22Rv1 (cell line): ENCODE results near the gene ATRX.
"Not testable (repeated sequence)": the region's sequence is repeated elsewhere in the genome, so short reads cannot be mapped to it uniquely, and the experiment has no call there.

Source experiments
- H3K27ac ChIP-seq: fragments of 450-650 bp; 2 replicates; pipeline ENCODE4 v1.5.1; 2017
- ZFX ChIP-seq: fragments of 450-650 bp; IDR thresholded peaks from 2 replicates; pipeline ENCODE4 v1.6.1; 2017; ENCODE audit warnings: antibody characterized with exemption, borderline replicate concordance
- TF ChIP-seq, protein P1 (sequence below): fragments of 450-650 bp; IDR thresholded peaks from 2 replicates; pipeline ENCODE4 v1.5.1; 2017; ENCODE audit warnings: mild to moderate bottlenecking

ATRX gene

DNA sequence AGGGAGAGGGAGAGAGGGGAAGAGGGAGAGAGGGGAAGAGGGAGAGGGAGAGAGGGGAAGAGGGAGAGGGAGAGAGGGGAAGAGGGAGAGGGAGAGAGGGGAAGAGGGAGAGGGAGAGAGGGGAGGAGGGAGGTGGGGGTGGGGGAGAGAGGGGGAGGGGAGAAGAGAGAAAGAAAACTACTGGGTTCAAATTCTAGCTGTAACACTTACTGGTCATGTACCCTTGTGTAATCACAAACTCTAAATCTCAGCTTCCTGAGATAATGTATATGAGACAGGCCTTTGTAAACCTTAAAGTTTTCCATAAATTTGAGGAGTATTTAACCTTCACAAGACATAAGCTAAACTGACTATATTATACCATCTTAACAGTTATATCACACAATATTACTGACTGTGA is 229.7 kb downstream of the ATRX start:
- TF ChIP-seq, protein P1, sequence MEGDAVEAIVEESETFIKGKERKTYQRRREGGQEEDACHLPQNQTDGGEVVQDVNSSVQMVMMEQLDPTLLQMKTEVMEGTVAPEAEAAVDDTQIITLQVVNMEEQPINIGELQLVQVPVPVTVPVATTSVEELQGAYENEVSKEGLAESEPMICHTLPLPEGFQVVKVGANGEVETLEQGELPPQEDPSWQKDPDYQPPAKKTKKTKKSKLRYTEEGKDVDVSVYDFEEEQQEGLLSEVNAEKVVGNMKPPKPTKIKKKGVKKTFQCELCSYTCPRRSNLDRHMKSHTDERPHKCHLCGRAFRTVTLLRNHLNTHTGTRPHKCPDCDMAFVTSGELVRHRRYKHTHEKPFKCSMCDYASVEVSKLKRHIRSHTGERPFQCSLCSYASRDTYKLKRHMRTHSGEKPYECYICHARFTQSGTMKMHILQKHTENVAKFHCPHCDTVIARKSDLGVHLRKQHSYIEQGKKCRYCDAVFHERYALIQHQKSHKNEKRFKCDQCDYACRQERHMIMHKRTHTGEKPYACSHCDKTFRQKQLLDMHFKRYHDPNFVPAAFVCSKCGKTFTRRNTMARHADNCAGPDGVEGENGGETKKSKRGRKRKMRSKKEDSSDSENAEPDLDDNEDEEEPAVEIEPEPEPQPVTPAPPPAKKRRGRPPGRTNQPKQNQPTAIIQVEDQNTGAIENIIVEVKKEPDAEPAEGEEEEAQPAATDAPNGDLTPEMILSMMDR: no peak
- no peak for TF ChIP-seq ZFX
- no peak overlapping the region for H3K27ac ChIP-seq

DNA sequence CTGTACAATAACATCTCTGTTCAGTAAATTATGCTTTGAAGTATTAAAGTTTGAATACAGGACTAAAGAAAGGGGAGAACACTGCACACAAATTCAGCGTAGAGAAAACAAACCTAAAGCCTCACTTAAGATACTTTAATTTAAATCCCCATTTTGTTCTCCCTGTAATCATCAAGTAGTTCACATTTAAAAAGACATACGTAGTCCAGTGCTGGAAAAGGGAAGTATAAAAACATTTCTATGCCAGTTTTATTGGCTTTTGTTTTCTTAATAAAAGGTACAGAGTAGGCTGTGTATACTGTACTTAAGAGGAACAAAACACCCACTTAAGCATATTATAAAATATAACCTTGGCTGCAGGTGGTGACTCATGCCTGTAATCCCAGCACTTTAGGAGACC is 237.3 kb downstream of the ATRX start:
- H3K27ac ChIP-seq: no peak overlapping the region
- TF ChIP-seq, protein P1: no peak
- TF ChIP-seq ZFX: no peak

DNA sequence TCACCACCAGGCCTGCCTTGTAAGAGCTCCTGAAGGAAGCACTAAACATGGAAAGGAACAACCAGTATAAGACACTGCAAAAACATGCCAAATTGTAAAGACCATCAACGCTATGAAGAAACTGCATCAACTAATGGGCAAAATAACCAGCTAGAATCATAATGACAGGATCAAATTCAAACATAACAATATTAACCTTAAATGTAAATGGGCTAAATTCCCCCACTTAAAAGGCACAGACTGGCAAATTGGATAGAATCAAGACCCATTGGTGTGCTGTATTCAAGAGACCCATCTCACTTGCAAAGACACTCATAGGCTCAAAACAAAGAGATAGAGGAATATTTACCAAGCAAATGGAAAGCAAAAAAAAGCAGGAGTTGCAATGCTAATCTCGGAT is 246.2 kb downstream of the ATRX start:
- not testable (repeated sequence) for H3K27ac ChIP-seq

DNA sequence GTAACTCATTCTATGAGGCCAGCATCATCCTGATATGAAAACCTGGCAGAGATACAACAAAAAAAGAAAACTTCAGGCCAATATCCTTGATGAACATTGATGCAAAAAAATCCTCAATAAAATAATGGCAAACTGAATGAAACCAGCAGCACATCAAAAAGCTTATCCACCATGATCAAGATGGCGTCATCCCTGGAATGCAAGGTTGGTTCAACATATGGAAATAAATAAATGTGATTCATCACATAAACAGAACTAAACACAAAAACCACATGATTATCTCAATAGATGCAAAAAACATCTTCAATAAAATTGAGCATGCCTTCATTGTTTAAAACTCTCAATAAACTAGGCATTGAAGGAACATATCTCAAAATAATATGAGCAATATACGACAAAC is 254.8 kb downstream of the ATRX start:
- H3K27ac ChIP-seq: not testable (repeated sequence)

DNA sequence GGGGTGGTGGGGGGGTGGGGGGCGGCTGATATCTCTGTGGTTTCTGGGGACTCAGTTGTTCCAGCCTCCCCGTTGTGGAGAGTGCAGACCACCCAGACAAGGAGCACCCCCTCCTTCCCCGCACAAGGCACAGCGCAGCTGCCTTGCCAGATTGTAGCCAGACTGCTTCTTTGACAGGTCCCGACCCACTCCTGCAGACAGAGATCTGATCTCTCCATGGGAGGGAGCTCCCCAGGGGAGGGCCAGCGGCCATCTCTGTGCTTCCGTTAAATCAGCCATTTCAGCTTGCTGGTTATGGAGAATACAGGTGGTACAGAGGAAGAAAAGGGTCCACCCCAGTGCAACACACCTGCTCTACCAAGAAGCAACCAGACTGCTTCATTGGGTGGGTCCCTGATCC is 258.0 kb downstream of the ATRX start:
- TF ChIP-seq ZFX: no peak
- TF ChIP-seq, protein P1: no peak
- H3K27ac ChIP-seq: no peak overlapping the region

DNA sequence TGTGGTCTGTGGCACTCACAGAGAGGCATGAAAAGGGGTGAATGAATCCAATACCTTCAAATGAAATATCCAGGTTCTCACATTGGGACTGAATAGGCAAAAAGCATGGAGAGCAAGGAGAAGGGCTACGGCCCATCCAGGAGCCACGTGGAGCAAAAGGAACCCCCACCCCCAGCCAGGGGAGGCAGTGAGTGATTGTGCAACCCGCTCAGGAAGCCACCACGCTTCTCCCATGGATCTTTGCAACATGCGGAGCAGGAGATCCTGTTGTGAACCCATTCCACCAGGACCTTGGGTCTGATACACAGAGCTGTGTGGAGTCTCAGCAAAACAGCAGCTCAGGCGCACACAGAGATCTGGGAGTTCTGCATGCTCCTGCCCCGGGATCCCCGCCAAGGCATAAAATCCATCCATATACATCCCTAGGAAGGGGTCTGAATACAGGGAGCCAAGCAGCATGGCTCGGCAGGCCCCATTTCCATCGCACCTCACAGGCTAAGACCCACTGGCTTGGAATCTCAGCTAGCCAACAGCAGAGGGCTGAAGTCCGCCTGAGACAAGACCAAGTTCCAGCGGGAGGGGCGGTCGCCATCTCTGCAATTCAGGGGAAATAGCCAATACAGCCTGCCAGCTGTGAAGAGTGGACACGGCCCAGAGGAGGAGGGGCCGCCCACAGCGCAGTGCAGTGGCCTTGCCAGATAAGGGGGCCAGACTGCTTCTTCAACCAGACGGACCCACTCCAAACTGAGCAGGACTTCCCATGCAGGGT is 258.6 kb downstream of the ATRX start:
- no peak overlapping the region for H3K27ac ChIP-seq
- TF ChIP-seq, protein P1: no peak
- TF ChIP-seq ZFX: no peak

DNA sequence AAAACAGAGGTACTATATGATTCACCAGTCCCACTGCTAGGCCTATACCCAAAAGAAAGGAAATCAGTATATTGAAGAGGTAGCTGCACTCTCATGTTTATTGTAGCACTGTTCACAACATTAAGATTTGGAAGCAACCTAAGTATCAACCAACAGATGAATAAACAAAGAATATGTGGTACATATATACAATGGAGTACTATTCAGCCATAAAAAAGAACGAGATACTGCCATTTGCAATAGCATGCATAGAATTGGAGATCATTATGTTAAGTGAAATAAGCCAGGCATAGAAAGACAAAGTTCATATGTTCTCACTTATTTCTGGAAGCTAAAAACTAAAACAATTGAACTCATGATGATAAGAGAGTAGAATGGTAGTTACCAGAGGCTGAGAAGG is 266.3 kb downstream of the ATRX start:
- no peak overlapping the region for H3K27ac ChIP-seq
- TF ChIP-seq, protein P1: no peak
- no peak for TF ChIP-seq ZFX

DNA sequence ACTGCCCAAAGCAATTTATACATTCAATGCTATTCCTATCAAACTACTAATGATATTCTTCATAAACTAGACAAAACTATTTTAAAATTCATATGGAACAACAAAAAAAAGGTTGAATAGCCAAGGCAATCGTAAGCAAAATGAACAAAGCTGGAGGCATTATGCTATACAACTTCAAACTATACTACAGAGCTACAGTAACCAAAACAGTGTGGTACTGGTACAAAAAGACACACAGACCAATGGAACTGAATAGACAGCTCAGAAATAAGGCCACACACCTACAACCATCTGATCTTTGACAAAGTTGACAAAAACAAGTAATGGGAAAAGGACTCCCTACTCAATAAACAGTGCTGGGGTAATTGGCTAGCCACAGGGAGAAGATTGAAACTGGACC is 271.8 kb downstream of the ATRX start:
- no peak overlapping the region for H3K27ac ChIP-seq
- TF ChIP-seq, protein P1: no peak
- TF ChIP-seq ZFX: no peak
